ENCODE measurements around the gene NDUFS7.

GRCh38 chr19:1379961-1380489 is 3.7 kb upstream of the NDUFS7 start:
- TF ChIP-seq CTCF (IDR thresholded peaks at IDR 0.05) (no peak), ZFX (IDR thresholded peaks at IDR 0.05; ENCODE audit: borderline replicate concordance) (no peak)

Measured in 22Rv1 (cell line).